Spleen (tissue), 7 donors: ENCODE data around the gene OR52J3.

Experiments
- CTCF ChIP-seq, 11 experiments: fragments of 200-600 bp in 7 of 11; fragments of 450-650 bp in 4 of 11; sonication (generic) in 4 of 11; IDR thresholded peaks in 8 of 11; conservative IDR thresholded peaks in 3 of 11; 1 replicate in 7 of 11; 2 replicates in 4 of 11; pipeline versions ENCODE4 v1.4.0 to v1.8.0; 2016 to 2021; ENCODE audit warnings: antibody characterized with exemption in 11 of 11, inconsistent platforms in 4 of 11, mild to moderate bottlenecking in 1 of 11
- POLR2A ChIP-seq, 3 donors: fragments of 450-650 bp; IDR thresholded peaks; one replicate each; pipeline ENCODE4 v1.5.1; 2017; ENCODE audit warnings: antibody characterized with exemption in 3 of 3, mild to moderate bottlenecking in 1 of 3
- POLR2AphosphoS5 ChIP-seq, 3 donors: sonication (generic); formaldehyde crosslinking; IDR thresholded peaks; one replicate each; pipeline ENCODE4 v1.5.1; 2017; ENCODE audit warnings: antibody characterized with exemption in 3 of 3
- donor health status: DM: no; HTN: no; CAD: no; lungs with moderate emphysema.
- donor health status: DM: no; HTN: no; CAD: no.
- donor health status: DM: no; HTN: no; CAD: no.

- TF ChIP-seq CTCF (IDR thresholded peaks at IDR 0.05 in 8 of 11, conservative IDR thresholded peaks at IDR 0.05 in 3 of 11), result no peak
- TF ChIP-seq POLR2AphosphoS5 (IDR thresholded peaks at IDR 0.05), result no peak
- TF ChIP-seq POLR2A (IDR thresholded peaks at IDR 0.05), result no peak
Observed at GRCh38 chr11:5036669-5037068, 9.7 kb upstream of the OR52J3 start.
